HG03025 (cell line): ENCODE data around the gene PLD5.
"Not testable (repeated sequence)": the region's sequence is repeated elsewhere in the genome, so short reads cannot be mapped to it uniquely, and the experiment has no call there.

Experiments
- ATAC-seq: cut with Tn5 transposase; IDR thresholded peaks from one replicate; pipeline ENCODE4 v1.9.1; 2021; ENCODE audit warnings: mild to moderate bottlenecking, moderate library complexity; ENCODE audit not compliant: unreplicated experiment, low FRiP score

Gene PLD5

DNA sequence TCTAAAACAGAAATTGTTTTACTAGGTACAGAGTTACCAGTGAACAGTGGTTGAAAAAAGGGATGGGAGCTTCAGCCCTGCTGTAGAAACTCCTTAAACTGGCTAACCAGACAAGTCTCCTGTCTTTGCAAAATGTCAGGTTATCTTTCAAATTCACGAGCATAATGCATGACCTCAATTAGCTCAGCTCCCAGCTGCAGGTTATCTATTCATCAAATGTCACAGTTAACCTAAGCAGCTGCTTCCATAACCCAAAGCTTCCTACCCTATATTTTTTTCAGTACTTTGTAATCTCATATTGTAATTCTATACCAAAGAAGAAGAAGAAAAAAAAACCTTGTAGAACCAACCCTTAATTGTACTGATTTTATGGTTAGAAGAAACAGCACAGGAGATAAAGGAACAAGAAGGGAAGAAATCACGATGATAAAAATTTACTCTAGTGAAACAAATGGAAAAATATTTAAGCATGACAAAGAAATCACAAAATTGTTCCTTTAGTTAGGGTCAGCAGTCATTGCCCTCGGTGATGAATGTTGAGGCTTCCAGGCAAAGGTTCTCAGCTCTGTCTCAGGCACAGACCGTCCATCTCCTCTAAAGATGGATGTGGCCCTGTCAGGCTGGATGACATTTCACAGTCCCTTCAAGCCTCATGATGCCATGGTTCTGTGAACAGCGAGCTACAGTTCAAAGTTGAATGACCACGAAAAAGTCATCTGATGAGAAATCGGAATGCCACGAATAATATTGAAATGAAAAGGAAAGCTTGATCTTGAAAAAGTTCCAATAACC, 95.9 kb downstream of the PLD5 start:
- no peak for ATAC-seq

DNA sequence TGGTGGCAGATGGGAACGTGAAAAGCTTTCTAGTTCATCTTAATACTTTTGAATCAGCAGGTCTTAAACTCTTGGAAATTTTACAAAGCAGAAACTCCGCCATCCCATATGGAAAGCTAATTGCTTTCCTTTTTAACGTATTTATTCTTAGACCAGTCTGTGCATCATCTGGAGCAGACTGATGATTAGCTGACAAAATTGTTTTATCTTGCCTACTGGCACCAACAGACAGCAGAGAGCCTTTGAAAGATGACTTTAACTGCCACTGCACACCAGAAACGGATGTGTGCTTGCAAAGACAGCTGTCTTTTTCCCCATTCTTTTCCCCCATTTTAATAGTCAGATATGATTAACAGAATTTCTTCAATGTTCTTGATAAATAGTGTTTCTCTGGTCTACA, 97.0 kb downstream of the PLD5 start:
- ATAC-seq: no peak

DNA sequence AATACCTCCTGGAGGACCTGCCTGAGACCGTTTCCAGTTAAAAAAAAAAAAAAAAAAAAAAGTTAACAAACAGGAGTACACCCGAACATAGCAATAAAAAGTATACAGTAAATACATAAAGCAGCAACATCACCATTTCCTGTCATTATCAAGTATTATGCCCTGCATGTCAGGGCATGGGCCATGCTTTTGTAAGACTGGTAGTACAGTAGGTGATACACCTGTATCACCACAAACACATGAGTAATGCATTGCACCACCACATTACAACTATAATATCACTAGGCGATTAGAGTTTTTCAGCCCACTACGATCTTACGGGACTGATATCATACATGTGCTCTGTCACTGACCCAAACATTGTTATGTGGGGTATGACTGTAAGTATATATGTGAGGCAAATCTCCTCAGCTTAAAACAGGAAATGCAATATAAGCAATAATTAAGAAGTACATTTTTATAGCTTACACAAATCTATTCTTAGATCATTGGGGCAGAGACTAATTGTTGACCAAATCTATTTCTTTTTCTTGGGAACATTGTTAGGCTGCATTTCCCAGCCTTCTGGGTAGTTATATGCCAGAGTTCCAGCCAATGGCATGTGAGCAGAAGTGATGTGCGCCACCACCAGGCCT, 98.1 kb downstream of the PLD5 start:
- no peak for ATAC-seq

GRCh38 chr1:242425232-242425631, 99.3 kb downstream of the PLD5 start:
- no peak for ATAC-seq

DNA sequence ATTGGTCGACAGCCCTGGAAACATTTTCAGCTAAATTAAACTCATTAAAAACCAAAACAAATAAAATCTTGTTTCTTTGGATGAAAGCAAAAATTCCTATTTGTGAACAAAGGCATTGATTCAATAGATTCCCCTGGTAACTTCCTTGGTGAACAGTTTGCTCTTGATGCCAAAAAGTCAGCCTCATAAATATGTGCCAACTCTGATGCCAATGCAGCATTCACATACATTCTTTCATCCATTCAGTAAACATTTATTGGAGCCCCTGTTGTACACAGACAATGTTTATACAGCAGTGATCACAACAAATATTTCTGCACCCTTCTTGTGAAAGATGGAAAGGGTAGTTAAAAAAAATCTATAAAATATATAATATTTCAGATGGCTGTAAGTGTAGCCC, 107.8 kb downstream of the PLD5 start:
- ATAC-seq: no peak

DNA sequence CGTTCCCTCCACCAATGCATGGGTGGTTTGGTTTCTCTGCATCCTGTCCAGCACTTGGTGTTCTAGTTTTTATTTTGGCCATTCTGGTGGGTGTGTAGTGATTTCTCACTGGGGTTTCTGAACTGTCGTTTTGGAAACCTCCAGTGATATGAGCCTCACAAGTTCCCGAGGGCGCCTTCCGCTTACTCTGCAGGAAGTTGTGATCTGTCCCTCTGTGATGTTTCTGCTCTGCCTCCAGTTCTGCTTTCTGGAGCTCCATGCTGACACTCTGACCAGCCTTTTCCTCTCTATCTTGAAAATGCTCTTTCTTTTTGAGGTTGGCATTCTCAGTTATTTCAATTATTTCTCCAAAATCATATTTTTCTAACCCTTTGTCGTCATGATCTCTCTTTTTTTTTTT, 111.6 kb downstream of the PLD5 start:
- ATAC-seq: no peak

GRCh38 chr1:242411901-242412300, 112.6 kb downstream of the PLD5 start:
- no peak for ATAC-seq

DNA sequence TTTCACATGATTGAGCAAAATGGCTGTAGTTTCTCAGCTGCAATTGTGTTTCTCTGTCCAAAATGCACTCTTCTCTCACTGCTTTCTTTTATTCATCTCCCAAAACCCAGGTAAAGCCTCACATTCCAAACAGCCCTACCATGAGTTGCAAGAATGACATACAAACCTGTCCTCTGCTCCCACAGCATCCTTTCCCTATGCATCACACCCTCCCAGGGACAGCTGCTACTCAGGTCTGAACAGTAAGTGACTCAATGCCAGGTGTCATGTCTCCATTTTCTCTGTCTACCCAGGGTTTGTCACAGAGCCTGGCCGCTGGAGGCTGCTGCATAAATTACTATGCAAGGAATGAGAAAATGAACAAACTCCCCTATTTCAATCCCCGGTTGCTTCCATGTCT, 118.5 kb downstream of the PLD5 start:
- ATAC-seq: no peak

- ATAC-seq: no peak
Measured at GRCh38 chr1:242404296-242404695, 120.2 kb downstream of the PLD5 start.

GRCh38 chr1:242402956-242403355, 121.5 kb downstream of the PLD5 start:
- no peak for ATAC-seq

- no peak for ATAC-seq
Measured at GRCh38 chr1:242401937-242402336, 122.6 kb downstream of the PLD5 start.

- no peak for ATAC-seq
Measured at GRCh38 chr1:242398351-242398750, 126.1 kb downstream of the PLD5 start.

DNA sequence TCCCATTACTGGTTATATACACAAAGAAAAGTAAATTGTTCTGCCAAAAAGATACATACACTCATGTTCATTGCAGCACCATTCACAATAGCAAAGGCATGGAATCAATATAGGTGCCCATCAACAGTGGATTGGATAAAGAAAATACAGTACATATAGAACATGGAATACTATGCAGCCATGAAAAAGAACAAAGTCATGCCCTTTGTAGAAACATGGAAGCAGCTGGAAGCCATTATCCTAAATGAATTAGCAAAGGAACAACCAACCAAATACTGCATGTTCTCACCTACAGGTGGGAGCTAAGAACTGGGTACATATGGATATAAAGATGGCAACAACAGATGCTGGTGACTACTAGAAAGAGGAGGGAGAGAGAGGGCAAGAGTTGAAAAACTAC, 132.6 kb downstream of the PLD5 start:
- no peak for ATAC-seq

GRCh38 chr1:242376121-242376520, 148.4 kb downstream of the PLD5 start:
- not testable (repeated sequence) for ATAC-seq

GRCh38 chr1:242350446-242350845, 174.1 kb downstream of the PLD5 start:
- not testable (repeated sequence) for ATAC-seq

GRCh38 chr1:242349636-242350035, 174.9 kb downstream of the PLD5 start:
- no peak for ATAC-seq

DNA sequence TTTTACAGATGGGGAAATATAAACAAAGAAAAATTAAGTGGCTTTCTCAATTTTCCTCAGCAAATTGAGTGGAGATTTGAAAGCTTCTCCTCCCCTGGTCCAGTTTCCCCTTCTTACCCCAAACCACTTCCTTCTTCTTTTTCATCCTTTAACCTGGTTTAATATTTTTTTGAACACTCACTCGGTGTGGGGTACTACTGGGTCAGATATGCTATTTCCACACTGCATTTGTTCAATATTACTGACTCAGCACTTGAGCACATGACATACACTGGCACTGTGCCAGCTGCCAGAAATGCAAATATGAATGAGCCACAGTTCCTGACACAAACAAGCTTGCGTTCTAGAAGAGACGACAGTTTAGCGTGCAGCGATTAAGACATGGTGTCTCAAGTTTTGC, 193.6 kb downstream of the PLD5 start:
- ATAC-seq: not testable (repeated sequence)

DNA sequence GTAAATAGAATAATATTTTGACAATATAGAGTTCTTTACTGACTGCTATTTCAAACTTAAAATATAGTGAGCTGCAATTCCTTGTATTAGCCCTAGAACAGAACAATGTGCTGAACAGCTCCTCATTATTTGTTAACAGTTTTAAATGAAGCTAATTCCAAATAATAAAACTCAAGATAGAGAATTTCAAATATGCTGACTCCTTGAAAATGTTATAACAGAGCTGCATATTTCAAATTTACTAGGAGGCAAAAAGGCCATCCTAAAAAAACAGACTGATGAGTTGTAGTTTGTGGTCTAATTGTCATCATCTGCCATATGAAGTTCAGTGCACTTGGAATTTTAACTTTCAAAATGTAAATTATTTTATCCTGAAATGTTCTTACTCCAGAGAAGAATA, 197.1 kb downstream of the PLD5 start:
- not testable (repeated sequence) for ATAC-seq

DNA sequence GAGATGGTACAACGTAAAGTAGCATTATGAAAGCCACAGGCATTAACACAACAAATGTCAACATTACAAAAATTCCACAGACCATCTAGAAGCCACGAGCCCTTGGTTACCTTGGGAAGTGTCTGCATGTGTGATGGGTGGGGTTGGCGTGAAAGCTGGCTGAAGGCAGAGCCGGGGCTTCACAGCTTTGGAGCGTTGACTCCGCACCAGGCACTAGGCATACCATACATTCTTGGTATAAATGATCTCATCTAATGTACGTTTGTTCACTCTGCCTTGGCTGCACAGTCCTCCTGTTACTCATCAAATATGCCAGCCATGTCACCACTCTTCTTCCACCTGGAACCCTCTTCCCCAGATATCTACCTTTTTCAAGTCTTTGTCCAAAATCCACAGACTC, 202.5 kb downstream of the PLD5 start:
- ATAC-seq: not testable (repeated sequence)

- ATAC-seq: no peak
Measured at GRCh38 chr1:242318140-242318539, 206.4 kb downstream of the PLD5 start.

- not testable (repeated sequence) for ATAC-seq
Measured at GRCh38 chr1:242314865-242315264, 209.6 kb downstream of the PLD5 start.

GRCh38 chr1:242314085-242314649, 210.3 kb downstream of the PLD5 start:
- not testable (repeated sequence) for ATAC-seq
